NB4 (cell line): ENCODE measurements around the gene BDNF.

Experiments used
- POLR2A ChIP-seq: IDR thresholded peaks from 2 replicates; pipeline ENCODE4 v1.6.1; 2011; ENCODE audit warnings: mild to moderate bottlenecking; ENCODE audit not compliant: insufficient read length; ENCODE audit errors: extremely low read depth
- TF ChIP-seq, protein P1 (sequence below): IDR thresholded peaks from one replicate; pipeline ENCODE4 v1.5.1; 2012; ENCODE audit warnings: low read depth, low read length

GRCh38 chr11:27717801-27718229, 17.6 kb upstream of the BDNF start:
- no peak for TF ChIP-seq POLR2A
- TF ChIP-seq, protein P1, sequence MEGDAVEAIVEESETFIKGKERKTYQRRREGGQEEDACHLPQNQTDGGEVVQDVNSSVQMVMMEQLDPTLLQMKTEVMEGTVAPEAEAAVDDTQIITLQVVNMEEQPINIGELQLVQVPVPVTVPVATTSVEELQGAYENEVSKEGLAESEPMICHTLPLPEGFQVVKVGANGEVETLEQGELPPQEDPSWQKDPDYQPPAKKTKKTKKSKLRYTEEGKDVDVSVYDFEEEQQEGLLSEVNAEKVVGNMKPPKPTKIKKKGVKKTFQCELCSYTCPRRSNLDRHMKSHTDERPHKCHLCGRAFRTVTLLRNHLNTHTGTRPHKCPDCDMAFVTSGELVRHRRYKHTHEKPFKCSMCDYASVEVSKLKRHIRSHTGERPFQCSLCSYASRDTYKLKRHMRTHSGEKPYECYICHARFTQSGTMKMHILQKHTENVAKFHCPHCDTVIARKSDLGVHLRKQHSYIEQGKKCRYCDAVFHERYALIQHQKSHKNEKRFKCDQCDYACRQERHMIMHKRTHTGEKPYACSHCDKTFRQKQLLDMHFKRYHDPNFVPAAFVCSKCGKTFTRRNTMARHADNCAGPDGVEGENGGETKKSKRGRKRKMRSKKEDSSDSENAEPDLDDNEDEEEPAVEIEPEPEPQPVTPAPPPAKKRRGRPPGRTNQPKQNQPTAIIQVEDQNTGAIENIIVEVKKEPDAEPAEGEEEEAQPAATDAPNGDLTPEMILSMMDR, result no peak
